H1 (cell line): ENCODE results near the gene RHOU. TPM values are rescaled to one million over a fixed set of nuclear protein-coding genes. Genes with fewer than 3 reads are reported as not detected.

Experiments used
- BCL11A ChIP-seq, 2 experiments: IDR thresholded peaks; one replicate each; pipeline ENCODE4 v1.6.1; 2011; ENCODE audit warnings: low read depth in 2 of 2, low read length in 2 of 2, mild to moderate bottlenecking in 2 of 2
- BRCA1 ChIP-seq: IDR thresholded peaks from 2 replicates; pipeline ENCODE4 v1.6.1; 2012; ENCODE audit warnings: low read depth, low read length, improper control_type of control experiment
- CREB1 ChIP-seq: IDR thresholded peaks from 2 replicates; pipeline ENCODE4 v1.6.1; 2012; ENCODE audit warnings: inconsistent platforms
- KDM4A ChIP-seq: IDR thresholded peaks from one replicate; pipeline ENCODE4 v1.7.1; 2012; ENCODE audit warnings: low read depth, mild to moderate bottlenecking, moderate library complexity, low read length, inconsistent platforms; ENCODE audit not compliant: severe bottlenecking
- SAP30 ChIP-seq: fragments of 300-600 bp; sonication (generic); IDR thresholded peaks from 2 replicates; pipeline ENCODE4 v1.7.1; 2012; ENCODE audit warnings: low read length, moderate library complexity, mild to moderate bottlenecking, inconsistent platforms; ENCODE audit not compliant: insufficient read depth, insufficient replicate concordance
- polyA plus RNA-seq, 7 experiments: library from polyadenylated mRNA; depleted of rRNA in 3 of 7; stranded (reverse) in 5 of 7; unstranded in 2 of 7; fragments of >200 nt in 5 of 7; fragments of 200-250 nt in 2 of 7; gene quantifications; 1 replicate in 5 of 7; 2 replicates in 1 of 7; 4 replicates in 1 of 7; pipeline versions ENCODE4 v1.2.1 to v1.2.3, GENCODE V29; 2011 to 2013; ENCODE audit warnings: missing spikeins in 2 of 7, mixed read lengths in 2 of 7
- total RNA-seq: library from RNA; stranded (reverse); fragmentation: NEBNext Ultra II Directional; extraction: Animal tissue kit (Norgen Biotek cat#: 25700); gene quantifications from 2 replicates; pipeline ENCODE4 v1.2.1, GENCODE V29; 2021

The RHOU gene
- total and polyA plus RNA-seq, 2 of the 8 experiments (the other 6 are each of a cell fraction or from before 2014, with no cell fraction given): 3.0 to 3.4 TPM

DNA sequence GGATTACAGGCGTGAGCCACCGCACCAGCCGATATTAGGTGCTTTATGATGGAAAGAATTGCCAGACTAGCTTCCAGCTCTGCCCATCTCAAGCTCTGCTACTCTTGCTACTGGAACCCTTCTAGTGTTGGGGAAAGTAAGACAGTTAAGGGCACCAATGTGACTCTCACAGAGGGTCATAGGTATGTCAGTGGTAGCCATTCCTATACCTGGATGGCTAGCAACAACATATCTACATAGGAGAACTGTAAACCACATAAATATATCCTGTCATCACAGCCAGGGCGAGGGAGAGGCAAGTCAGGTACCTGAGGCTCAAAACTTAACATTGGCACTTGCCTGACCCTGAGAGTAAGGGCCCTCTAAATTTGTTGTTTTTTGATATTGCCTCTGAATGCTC lies 1.7 kb upstream of the RHOU start (continued):
- TF ChIP-seq KDM4A (no peak), SAP30 (no peak), CREB1 (no peak), BCL11A (IDR thresholded peaks at IDR 0.05; ENCODE audit: low read depth in 2 of 2, low read length in 2 of 2) (no peak), BRCA1 (no peak)
